CD1c-positive myeloid dendritic cell (primary cell): Measurements from ENCODE around the gene RBP3.

Experiments
- DNase-seq: peaks from one replicate; pipeline ENCODE4 v3.0.0-alpha.2; 2016; ENCODE audit errors: extremely low spot score

The RBP3 gene

GRCh38 chr10:47336387-47337134, 11.6 kb upstream of the RBP3 start:
- no peak for DNase-seq

DNA sequence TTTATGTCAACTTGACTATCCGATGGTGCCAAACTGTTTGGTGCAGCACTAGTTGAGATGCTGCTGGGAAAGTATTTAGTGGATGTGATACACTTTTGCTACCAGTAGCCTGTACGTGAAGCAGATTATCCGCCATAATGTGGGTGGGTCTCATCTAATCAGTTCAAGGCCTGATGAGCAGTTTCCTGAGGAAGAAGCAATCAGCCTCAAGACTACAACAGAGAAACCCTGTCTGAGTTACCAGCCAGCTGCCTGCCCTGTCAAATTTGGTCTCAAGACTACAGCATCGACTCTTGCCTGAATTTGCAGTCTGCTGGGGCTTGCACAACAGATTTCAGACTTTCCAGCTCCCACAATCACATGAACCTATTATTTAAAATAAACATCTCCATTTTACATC, 10.9 kb upstream of the RBP3 start:
- no peak for DNase-seq

- no peak for DNase-seq
Measured at GRCh38 chr10:47339186-47339735, 8.9 kb upstream of the RBP3 start.

DNA sequence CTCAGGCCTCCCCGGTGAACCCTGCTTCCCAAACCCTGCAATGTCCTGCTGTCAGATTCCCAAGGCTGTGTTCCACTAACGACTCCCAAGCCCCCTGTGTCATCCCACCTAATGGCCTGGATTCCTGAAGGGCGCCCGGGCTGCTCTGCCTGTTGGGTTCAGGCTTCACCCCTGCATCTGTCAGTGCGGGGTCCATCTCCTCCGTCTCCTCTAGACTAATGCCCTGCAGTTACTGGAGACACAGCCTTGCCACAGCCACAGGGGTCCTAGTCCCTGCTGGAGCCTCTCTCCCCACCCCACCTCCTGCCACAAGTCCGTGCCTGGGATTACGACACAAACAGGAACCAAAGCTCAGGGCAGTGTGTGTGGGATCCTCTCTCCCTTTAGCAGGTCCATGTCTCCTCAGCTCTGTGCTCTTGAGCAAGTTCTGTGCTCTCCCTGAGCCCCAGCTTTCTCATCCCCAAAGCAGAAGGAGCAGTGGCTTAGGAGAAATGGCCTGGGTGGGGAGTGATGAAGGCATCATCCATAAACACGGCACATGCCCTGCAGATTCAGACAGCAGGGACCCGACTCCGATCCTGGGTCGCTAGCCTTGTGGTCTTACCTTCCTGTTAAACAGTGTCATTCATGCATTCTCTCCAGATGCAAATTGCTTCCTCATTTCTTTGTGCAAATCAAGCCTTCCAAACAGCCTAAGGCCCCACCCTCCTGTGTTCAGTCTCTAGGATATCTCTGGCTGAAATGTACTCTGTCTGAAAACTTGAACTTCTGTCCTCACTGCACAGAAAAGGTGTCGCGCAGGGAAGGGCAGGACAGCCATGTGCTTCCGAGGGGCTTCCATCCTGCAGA, 8.2 kb upstream of the RBP3 start:
- DNase-seq: peak; percentile 16

DNA sequence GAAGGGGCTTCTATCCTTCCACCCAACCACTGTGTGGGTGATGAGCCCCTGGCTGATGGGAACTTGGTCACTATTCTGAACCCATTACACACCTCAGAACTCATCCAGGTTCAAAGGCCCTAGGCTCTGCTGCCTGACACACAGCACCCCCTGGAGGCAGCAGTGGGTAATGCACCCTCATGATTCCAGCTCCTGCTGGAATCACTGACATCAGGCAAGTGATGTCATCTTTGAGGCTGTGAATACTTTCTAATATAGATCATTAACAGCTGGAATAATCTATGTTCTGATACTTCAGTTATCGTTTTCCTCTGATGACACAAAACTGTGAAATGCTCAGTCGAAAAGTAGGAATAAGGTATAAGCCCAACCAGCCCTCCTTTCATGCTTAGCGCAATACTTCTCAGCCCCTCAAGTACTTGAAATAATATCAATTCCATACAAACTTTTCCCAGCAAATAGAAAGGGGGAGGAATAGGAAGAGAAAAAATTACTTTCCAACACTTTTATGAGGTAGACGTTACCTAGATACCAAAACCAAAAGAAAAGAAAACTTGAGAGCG, 7.5 kb upstream of the RBP3 start:
- DNase-seq: peak; percentile 56

- no peak for DNase-seq
Measured at GRCh38 chr10:47344996-47345870, 2.9 kb upstream of the RBP3 start.

- DNase-seq: no peak
Measured at GRCh38 chr10:47346581-47347302, 1.4 kb upstream of the RBP3 start.

DNA sequence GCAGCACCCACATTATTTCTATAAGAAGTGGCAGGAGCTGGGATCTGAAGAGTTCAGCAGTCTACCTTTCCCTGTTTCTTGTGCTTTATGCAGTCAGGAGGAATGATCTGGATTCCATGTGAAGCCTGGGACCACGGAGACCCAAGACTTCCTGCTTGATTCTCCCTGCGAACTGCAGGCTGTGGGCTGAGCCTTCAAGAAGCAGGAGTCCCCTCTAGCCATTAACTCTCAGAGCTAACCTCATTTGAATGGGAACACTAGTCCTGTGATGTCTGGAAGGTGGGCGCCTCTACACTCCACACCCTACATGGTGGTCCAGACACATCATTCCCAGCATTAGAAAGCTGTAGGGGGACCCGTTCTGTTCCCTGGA, 874 bp upstream of the RBP3 start:
- DNase-seq: no peak

- no peak for DNase-seq
Measured at GRCh38 chr10:47348661-47349470, 703 bp downstream of the RBP3 start.

- no peak for DNase-seq
Measured at GRCh38 chr10:47349516-47349915, 1.4 kb downstream of the RBP3 start.

DNA sequence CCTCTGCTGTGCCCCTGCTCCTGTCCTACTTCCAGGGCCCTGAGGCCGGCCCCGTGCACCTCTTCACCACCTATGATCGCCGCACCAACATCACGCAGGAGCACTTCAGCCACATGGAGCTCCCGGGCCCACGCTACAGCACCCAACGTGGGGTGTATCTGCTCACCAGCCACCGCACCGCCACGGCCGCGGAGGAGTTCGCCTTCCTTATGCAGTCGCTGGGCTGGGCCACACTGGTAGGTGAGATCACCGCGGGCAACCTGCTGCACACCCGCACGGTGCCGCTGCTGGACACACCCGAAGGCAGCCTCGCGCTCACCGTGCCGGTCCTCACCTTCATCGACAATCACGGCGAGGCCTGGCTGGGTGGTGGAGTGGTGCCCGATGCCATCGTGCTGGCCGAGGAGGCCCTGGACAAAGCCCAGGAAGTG, 1.8 kb downstream of the RBP3 start:
- no peak for DNase-seq

DNA sequence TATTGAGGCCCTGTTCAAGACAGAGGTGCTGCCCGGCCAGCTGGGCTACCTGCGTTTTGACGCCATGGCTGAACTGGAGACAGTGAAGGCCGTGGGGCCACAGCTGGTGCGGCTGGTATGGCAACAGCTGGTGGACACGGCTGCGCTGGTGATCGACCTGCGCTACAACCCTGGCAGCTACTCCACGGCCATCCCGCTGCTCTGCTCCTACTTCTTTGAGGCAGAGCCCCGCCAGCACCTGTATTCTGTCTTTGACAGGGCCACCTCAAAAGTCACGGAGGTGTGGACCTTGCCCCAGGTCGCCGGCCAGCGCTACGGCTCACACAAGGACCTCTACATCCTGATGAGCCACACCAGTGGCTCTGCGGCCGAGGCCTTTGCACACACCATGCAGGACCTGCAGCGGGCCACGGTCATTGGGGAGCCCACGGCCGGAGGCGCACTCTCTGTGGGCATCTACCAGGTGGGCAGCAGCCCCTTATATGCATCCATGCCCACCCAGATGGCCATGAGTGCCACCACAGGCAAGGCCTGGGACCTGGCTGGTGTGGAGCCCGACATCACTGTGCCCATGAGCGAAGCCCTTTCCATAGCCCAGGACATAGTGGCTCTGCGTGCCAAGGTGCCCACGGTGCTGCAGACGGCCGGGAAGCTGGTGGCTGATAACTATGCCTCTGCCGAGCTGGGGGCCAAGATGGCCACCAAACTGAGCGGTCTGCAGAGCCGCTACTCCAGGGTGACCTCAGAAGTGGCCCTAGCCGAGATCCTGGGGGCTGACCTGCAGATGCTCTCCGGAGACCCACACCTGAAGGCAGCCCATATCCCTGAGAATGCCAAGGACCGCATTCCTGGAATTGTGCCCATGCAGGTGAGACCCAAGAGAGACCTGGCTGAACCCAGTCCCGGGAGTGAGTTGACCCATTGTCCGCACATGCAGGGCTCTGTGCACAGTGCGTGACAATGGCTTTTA, 2.8 kb downstream of the RBP3 start:
- no peak for DNase-seq

DNA sequence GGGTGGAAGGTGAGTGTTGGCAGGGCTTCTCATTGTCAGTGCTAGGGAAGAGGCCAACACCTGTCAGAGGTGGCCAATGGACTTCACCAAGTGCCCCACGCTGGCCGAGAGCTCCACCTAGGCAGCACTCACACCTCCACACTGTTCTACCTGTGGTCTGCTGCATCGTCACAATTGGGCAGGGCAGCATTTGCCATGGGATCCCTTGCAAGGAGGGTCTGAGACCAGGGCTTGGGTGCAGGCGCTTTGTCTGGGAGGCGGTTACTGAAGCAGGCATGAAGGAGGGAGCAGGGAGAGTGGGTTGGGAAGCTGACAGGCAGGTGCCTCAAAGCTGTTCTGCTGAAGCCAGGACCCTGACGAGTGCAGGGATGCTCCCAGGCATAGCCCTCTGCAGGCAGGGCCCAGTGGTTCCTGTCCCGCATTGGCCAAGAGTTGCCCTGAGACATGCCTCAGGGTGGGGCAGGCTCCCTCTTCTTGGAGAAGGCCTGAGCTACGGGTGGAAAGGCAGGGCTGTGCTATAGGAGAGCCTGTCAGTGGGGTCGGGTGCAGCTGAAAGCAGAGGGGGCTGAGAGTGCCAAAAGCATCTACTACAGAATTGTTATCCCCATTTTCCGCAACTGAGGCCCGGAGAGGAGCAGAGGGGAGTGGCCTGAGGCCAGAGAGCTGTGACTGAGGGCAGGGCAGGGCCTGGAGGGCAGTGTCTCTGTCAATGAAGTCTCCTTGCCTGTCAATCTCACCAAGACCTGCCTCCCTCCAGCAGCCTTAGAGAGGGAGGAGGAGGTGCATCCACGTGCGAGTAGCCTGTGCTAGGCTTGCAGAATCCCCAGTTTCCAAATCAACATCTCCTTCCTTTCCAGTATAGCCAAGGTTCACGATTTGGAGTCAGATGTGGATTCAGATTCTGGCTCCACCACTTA, 4.0 kb downstream of the RBP3 start:
- DNase-seq: no peak

DNA sequence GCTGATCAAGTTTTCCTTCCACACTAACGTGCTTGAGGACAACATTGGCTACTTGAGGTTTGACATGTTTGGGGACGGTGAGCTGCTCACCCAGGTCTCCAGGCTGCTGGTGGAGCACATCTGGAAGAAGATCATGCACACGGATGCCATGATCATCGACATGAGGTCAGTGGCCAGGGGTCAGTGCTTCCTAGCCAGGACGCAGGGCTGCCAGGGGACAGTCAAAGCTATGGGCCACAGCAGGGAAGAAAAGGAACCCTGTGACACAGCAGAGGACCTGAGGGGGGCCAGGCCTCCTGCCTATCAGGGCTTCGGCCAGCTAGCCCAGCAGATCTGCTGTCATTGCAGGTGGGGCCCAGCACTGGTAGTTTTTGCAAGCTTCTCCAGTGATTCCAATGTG, 5.2 kb downstream of the RBP3 start:
- DNase-seq: no peak

GRCh38 chr10:47354165-47354564, 6.0 kb downstream of the RBP3 start:
- no peak for DNase-seq

DNA sequence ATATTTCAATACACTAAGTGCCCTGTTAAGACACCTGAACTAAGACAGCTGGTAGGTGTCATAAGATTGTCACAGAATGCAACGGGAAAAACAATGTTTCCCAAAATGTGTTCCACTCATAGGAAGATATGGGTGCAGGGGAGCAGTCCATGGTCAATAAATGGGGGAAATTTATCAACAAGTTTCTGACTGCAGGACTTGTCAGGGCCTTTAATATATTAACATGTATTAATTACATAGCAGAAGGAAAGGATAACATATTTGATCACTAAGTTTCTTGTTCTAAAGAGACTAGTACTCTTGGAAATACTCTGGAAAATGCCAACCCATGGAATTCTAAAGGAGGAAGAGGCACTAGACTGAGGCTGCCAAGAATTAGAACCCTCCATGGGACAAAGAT, 6.7 kb downstream of the RBP3 start:
- no peak for DNase-seq

GRCh38 chr10:47356708-47357107, 8.5 kb downstream of the RBP3 start:
- no peak for DNase-seq

- no peak for DNase-seq
Measured at GRCh38 chr10:47357131-47357582, 9.0 kb downstream of the RBP3 start.
